Measurements from ENCODE around the gene TSC22D3.

Gene TSC22D3

GRCh38 chrX:107760304-107761077 lies 15.1 kb downstream of the TSC22D3 start:
- DNase-seq (ENCODE audit: low read depth): no peak

GRCh38 chrX:107758231-107758766 lies 17.3 kb downstream of the TSC22D3 start:
- DNase-seq (ENCODE audit: low read depth): no peak

GRCh38 chrX:107755721-107756120 lies 19.9 kb downstream of the TSC22D3 start:
- DNase-seq (ENCODE audit: low read depth): no peak

GRCh38 chrX:107753187-107753586 lies 22.4 kb downstream of the TSC22D3 start:
- DNase-seq (ENCODE audit: low read depth): no peak

- no peak for DNase-seq (ENCODE audit: low read depth)
These were observed 22.9 kb downstream of the TSC22D3 start for GRCh38 chrX:107752714-107753113.

- no peak for DNase-seq (ENCODE audit: low read depth)
These were observed 23.5 kb downstream of the TSC22D3 start for GRCh38 chrX:107752043-107752442.

GRCh38 chrX:107750861-107751445 lies 24.6 kb downstream of the TSC22D3 start:
- DNase-seq (ENCODE audit: low read depth): no peak

- DNase-seq (ENCODE audit: low read depth): no peak
These were observed 25.3 kb downstream of the TSC22D3 start for GRCh38 chrX:107750263-107750662.

- no peak for DNase-seq (ENCODE audit: low read depth)
These were observed 27.1 kb downstream of the TSC22D3 start for GRCh38 chrX:107748506-107748905.

- DNase-seq (ENCODE audit: low read depth): no peak
These were observed 27.9 kb downstream of the TSC22D3 start for GRCh38 chrX:107747596-107748161.

GRCh38 chrX:107744868-107745267 lies 30.7 kb downstream of the TSC22D3 start:
- no peak for DNase-seq (ENCODE audit: low read depth)

GRCh38 chrX:107743995-107744394 lies 31.6 kb downstream of the TSC22D3 start:
- DNase-seq (ENCODE audit: low read depth): no peak

GRCh38 chrX:107742700-107743191 lies 32.8 kb downstream of the TSC22D3 start:
- DNase-seq (ENCODE audit: low read depth): no peak

GRCh38 chrX:107741404-107741790 lies 34.2 kb downstream of the TSC22D3 start:
- no peak for DNase-seq (ENCODE audit: low read depth)

GRCh38 chrX:107739541-107739940 lies 36.0 kb downstream of the TSC22D3 start:
- DNase-seq (ENCODE audit: low read depth): no peak

GRCh38 chrX:107738768-107739167 lies 36.8 kb downstream of the TSC22D3 start:
- no peak for DNase-seq (ENCODE audit: low read depth)

GRCh38 chrX:107738272-107738671 lies 37.3 kb downstream of the TSC22D3 start:
- no peak for DNase-seq (ENCODE audit: low read depth)

- no peak for DNase-seq (ENCODE audit: low read depth)
These were observed 38.6 kb downstream of the TSC22D3 start for GRCh38 chrX:107736781-107737531.

- no peak for DNase-seq (ENCODE audit: low read depth)
These were observed 40.9 kb downstream of the TSC22D3 start for GRCh38 chrX:107734646-107735045.

- DNase-seq (ENCODE audit: low read depth): no peak
These were observed 41.9 kb downstream of the TSC22D3 start for GRCh38 chrX:107733686-107734085.

- DNase-seq (ENCODE audit: low read depth): no peak
These were observed 43.6 kb downstream of the TSC22D3 start for GRCh38 chrX:107731831-107732502.
